Astrocyte of the cerebellum (primary cell): ENCODE measurements around the gene PSMB4.
"Not testable (repeated sequence)": the region's sequence is repeated elsewhere in the genome, so short reads cannot be mapped to it uniquely, and the experiment has no call there.

Experiments
- DNase-seq: peaks from one replicate; pipeline ENCODE4 v3.0.0-alpha.2; 2011; ENCODE audit warnings: low read depth
- H3K4me3 ChIP-seq: 2 replicates; pipeline ENCODE4 v1.5.1; 2011; ENCODE audit warnings: mild to moderate bottlenecking, low read depth, low read length, moderate library complexity
- CTCF ChIP-seq: IDR thresholded peaks from 2 replicates; pipeline ENCODE4 v1.5.1; 2012; ENCODE audit warnings: low read length, low read depth, moderate library complexity, mild to moderate bottlenecking; ENCODE audit errors: missing control alignments
- in situ Hi-C: cut with HindIII; loops from 2 replicates; pipeline ENCODE4 v1.10.0; 2017; ENCODE audit warnings: low sequenced_read_pairs

PSMB4 gene

GRCh38 chr1:151399324-151400171 is at the start of gene PSMB4:
Gene PSMB4, plus strand, starts transcription at chr1:151399573. Its CDS starts 15 bp downstream, at chr1:151399588.
- peak; percentile 87 for DNase-seq
- in situ Hi-C loops, result no loop called here

GRCh38 chr1:151350323-151350722 is 49.0 kb upstream of the PSMB4 start:
- in situ Hi-C loops, H3K4me3 ChIP-seq, DNase-seq: not testable (repeated sequence)

More at GRCh38 chr1:151399324-151400171, at the start of gene PSMB4:
- H3K4me3 ChIP-seq, result peak within 1 kb of the TSS; percentile 94
- TF ChIP-seq CTCF, result peak; percentile 36

DNA sequence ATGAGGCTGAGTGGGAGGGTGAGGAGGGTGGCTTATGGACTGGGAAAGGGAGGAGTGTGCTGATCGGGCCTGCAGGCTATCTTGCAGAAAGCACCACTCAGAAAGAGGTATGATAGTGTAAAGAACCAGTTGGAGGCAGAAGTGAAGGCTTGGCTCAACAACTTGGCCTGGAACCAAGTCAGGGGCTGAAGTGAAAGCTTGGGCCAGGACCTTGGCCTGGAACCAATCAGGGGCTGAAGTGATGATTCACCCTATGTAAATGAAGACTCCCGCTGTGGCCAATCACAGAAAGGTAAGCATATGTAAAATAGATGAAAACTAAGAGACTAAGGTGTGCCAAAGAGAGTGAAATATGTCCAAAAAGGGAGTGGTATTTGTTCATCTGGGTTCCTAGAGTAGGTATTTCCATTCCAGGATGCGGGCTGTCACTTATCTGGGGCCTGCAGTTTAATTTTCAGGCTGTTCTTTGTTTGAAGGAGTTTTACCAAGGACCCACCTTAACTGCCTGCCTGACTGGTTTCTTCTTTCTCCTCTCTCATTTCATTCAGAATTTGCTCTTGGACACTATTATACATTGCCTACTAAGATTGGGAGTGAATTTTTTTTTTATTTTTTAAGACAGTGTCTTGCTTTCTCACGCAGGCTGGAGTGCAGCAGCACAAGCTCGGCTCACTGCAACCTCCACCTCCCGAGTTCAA is 47.2 kb upstream of the PSMB4 start:
- no peak overlapping the region for H3K4me3 ChIP-seq
- TF ChIP-seq CTCF, result no peak
- in situ Hi-C loops, result no loop called here
- no peak for DNase-seq

GRCh38 chr1:151356696-151357095 is 42.7 kb upstream of the PSMB4 start:
- H3K4me3 ChIP-seq, result no peak overlapping the region
- no peak for DNase-seq
- TF ChIP-seq CTCF, result no peak
- in situ Hi-C loops, result no loop called here

GRCh38 chr1:151361883-151362282 is 37.5 kb upstream of the PSMB4 start:
- in situ Hi-C loops, result no loop called here
- TF ChIP-seq CTCF, result no peak
- DNase-seq, result no peak
- no peak overlapping the region for H3K4me3 ChIP-seq

DNA sequence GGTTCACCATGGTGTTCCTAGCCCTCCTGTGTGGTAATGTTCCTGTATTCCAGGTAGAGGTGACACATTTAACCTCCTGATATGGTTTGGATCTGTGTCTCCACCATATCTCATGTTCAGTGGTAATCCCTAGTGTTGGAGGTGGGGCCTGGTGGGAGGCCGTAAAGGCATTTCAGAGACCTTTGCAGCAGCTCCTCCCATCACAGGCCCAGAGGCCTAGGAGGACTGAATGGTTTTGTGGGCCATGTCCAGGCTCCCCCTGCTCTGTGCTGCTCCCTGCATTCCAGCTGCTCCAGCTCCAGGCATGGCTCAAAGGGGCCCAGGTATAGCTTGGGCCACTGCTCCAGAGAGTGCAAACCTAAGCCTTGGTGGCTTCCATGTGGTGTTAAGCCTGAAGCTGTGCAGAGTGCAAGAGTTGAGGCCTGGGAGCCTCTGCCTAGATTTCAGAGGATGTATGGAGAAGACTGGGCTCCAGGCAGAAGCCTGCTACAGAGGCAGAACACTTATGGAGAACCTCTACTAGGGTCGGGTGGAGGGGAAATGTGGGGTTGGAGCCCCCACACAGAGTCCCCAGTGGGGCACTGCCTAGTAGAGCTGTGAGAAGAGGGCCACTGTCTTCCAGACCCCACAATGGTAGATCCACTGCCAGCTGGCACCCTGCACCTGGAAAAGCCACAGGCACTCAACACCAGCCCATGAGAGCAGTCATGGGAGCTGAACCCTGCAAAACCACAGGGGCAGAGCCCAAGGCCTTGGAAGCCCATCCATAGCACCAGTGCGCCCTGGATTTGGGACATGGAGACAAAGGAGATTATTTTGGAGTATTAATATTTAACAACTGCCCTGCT is 36.8 kb upstream of the PSMB4 start:
- H3K4me3 ChIP-seq, result no peak overlapping the region
- no peak for DNase-seq
- in situ Hi-C loops, result no loop called here
- no peak for TF ChIP-seq CTCF
